ENCODE data around the gene POU6F2. TPM values are rescaled to one million over a fixed set of nuclear protein-coding genes. Genes with fewer than 3 reads are reported as not detected.

POU6F2 gene
- total RNA-seq, 4 donors from 2014 or later, result not detected

- H3K27me3 ChIP-seq, result no peaks in the 10 kb centered on the region
- TF ChIP-seq CTCF (IDR thresholded peaks at IDR 0.05) (no peak), POLR2A (IDR thresholded peaks at IDR 0.05) (no peak), EP300 (IDR thresholded peaks at IDR 0.05) (no peak), POLR2AphosphoS5 (IDR thresholded peaks at IDR 0.05) (no peak)
- no peaks in the 10 kb centered on the region for H3K36me3 ChIP-seq
- H3K4me3 ChIP-seq, result no peak overlapping the region
- no peak overlapping the region for H3K27ac ChIP-seq
- H3K4me1 ChIP-seq, result no peaks in the 10 kb centered on the region
- no peak for DNase-seq (ENCODE audit: low spot score in 2 of 2)
- 92% methylated on average over 6 of the region's 6 CpGs for WGBS
- H3K9me3 ChIP-seq, result no peaks in the 10 kb centered on the region
Observed at GRCh38 chr7:39430441-39430840, 452.7 kb downstream of the POU6F2 start.

- 95% methylated on average over 6 of the region's 8 CpGs for WGBS
- TF ChIP-seq EP300 (IDR thresholded peaks at IDR 0.05) (no peak), POLR2AphosphoS5 (IDR thresholded peaks at IDR 0.05) (no peak), POLR2A (IDR thresholded peaks at IDR 0.05) (no peak), CTCF (IDR thresholded peaks at IDR 0.05) (no peak)
- Histone ChIP-seq H3K27me3 (no peaks in the 10 kb centered on the region), H3K27ac (no peak overlapping the region), H3K9me3 (no peaks in the 10 kb centered on the region), H3K4me3 (no peak overlapping the region), H3K4me1 (no peaks in the 10 kb centered on the region), H3K36me3 (no peaks in the 10 kb centered on the region)
- no peak for DNase-seq (ENCODE audit: low spot score in 2 of 2)
Observed at GRCh38 chr7:39430909-39431641, 453.4 kb downstream of the POU6F2 start.

- DNase-seq (ENCODE audit: low spot score in 2 of 2), result no peak
- WGBS, result 64% methylated on average over 3 of the region's 3 CpGs
- TF ChIP-seq POLR2A (IDR thresholded peaks at IDR 0.05) (no peak), POLR2AphosphoS5 (IDR thresholded peaks at IDR 0.05) (no peak), CTCF (IDR thresholded peaks at IDR 0.05) (no peak), EP300 (IDR thresholded peaks at IDR 0.05) (no peak)
- no peaks in the 10 kb centered on the region for H3K36me3 ChIP-seq
- H3K4me3 ChIP-seq, result no peak overlapping the region
- no peaks in the 10 kb centered on the region for H3K27me3 ChIP-seq
- no peaks in the 10 kb centered on the region for H3K9me3 ChIP-seq
- H3K4me1 ChIP-seq, result no peaks in the 10 kb centered on the region
- no peak overlapping the region for H3K27ac ChIP-seq
Observed at GRCh38 chr7:39432368-39432767, 454.7 kb downstream of the POU6F2 start.

GRCh38 chr7:39432807-39433416, 455.2 kb downstream of the POU6F2 start:
- Histone ChIP-seq H3K36me3 (no peaks in the 10 kb centered on the region), H3K27me3 (no peaks in the 10 kb centered on the region), H3K4me1 (no peaks in the 10 kb centered on the region), H3K4me3 (no peak overlapping the region), H3K9me3 (no peaks in the 10 kb centered on the region), H3K27ac (no peak overlapping the region)
- TF ChIP-seq CTCF (IDR thresholded peaks at IDR 0.05), result no peak
- 77% methylated on average over 13 of the region's 13 CpGs for WGBS
- DNase-seq (ENCODE audit: low spot score in 2 of 2), result no peak

GRCh38 chr7:39433550-39433949, 455.8 kb downstream of the POU6F2 start:
- Histone ChIP-seq H3K9me3 (no peaks in the 10 kb centered on the region), H3K4me3 (no peak overlapping the region), H3K27ac (no peak overlapping the region), H3K4me1 (no peaks in the 10 kb centered on the region), H3K36me3 (no peaks in the 10 kb centered on the region), H3K27me3 (no peaks in the 10 kb centered on the region)
- WGBS, result 70% methylated on average over 1 of the region's 1 CpG
- no peak for DNase-seq (ENCODE audit: low spot score in 2 of 2)
- TF ChIP-seq POLR2A (IDR thresholded peaks at IDR 0.05), result no peak
- no peak for TF ChIP-seq CTCF (IDR thresholded peaks at IDR 0.05)
- TF ChIP-seq EP300 (IDR thresholded peaks at IDR 0.05), result no peak
- no peak for TF ChIP-seq POLR2AphosphoS5 (IDR thresholded peaks at IDR 0.05)

Data from suprapubic skin (tissue), 4 donors.